Kidney (tissue), 14 donors: ENCODE data around the gene KHSRP. TPM values are rescaled to one million over a fixed set of nuclear protein-coding genes. Genes with fewer than 3 reads are reported as not detected.
A peak's percentile ranks its signal among the peaks of the same experiment; 100 is the strongest.

Source experiments
- DNase-seq, 5 donors: peaks; one replicate each; pipeline ENCODE4 v3.0.0-alpha.2; 2013 to 2020
- FAIRE-seq: peaks from 2 replicates; lab custom pipeline; 2012; peaks lifted over from hg19 to GRCh38; lab: Jason Lieb, UNC
- H3K27ac ChIP-seq, 2 donors: one replicate each; pipeline ENCODE4 v1.7.0; 2013; ENCODE audit warnings: low read depth in 2 of 2, low read length in 2 of 2, inconsistent platforms in 1 of 2
- H3K27me3 ChIP-seq: one replicate; pipeline ENCODE4 v1.7.1; 2013; ENCODE audit warnings: low read length, inconsistent platforms; ENCODE audit not compliant: control insufficient read depth, insufficient read depth
- H3K36me3 ChIP-seq, 3 donors: one replicate each; pipeline versions ENCODE4 v1.7.0 to v1.7.1; 2013; ENCODE audit warnings: low read length in 3 of 3, control low read depth in 1 of 3, inconsistent platforms in 1 of 3; ENCODE audit not compliant: insufficient read depth in 3 of 3, control insufficient read depth in 2 of 3
- H3K4me1 ChIP-seq, 3 donors: one replicate each; pipeline versions ENCODE4 v1.7.0 to v1.7.1; 2013; ENCODE audit warnings: low read length in 3 of 3, inconsistent platforms in 1 of 3, low read depth in 1 of 3; ENCODE audit not compliant: control insufficient read depth in 2 of 3, insufficient read depth in 2 of 3
- H3K4me3 ChIP-seq, 3 donors: one replicate each; pipeline versions ENCODE4 v1.7.0 to v1.8.1; 2013; ENCODE audit warnings: low read length in 3 of 3, control low read depth in 1 of 3, inconsistent platforms in 1 of 3
- H3K9ac ChIP-seq, 3 donors: one replicate each; pipeline versions ENCODE4 v1.7.0 to v1.7.1; 2013; ENCODE audit warnings: low read length in 3 of 3, control low read depth in 1 of 3, inconsistent platforms in 1 of 3
- H3K9me3 ChIP-seq, 3 donors: one replicate each; pipeline versions ENCODE4 v1.7.0 to v1.7.1; 2013; ENCODE audit warnings: low read length in 3 of 3, control low read depth in 1 of 3, inconsistent platforms in 1 of 3; ENCODE audit not compliant: control insufficient read depth in 2 of 3, insufficient read depth in 1 of 3
- CTCF ChIP-seq: IDR thresholded peaks from 3 replicates; pipeline ENCODE4 v1.5.1; 2012; ENCODE audit warnings: mild to moderate bottlenecking, moderate library complexity, borderline replicate concordance; ENCODE audit not compliant: insufficient read depth; ENCODE audit errors: extremely low read depth
- intact Hi-C: fragments of 100-400 bp; cut with DNase I; formaldehyde crosslinking; loops from one replicate; pipeline ENCODE4 v1.11.1; 2022
- polyA plus RNA-seq: library from polyadenylated mRNA; stranded (reverse); fragments of 350-450 nt; fragmentation: Illumina TruSeq; extraction: RNeasy Lipid Tissue Mini Kit (QIAGEN cat#74804); gene quantifications from one replicate; pipeline ENCODE4 v1.2.3, GENCODE V29; 2014; ENCODE audit warnings: low read depth, low replicate concordance; ENCODE audit not compliant: insufficient read depth
- total RNA-seq: library from RNA; stranded (reverse); fragmentation: NEBNext Ultra II Directional; extraction: Animal tissue kit (Norgen Biotek cat#: 25700); gene quantifications from one replicate; pipeline ENCODE4 v1.2.1, GENCODE V29; 2021
- donor health status: control.
- donor health status: control.
- donor health status: control.
- donor health status: control.
- donor health status: control.
- donor health status: DM: yes; HTN: yes; CAD: no.
- donor health status: Normal renal cell carcinoma (clear cell type).

KHSRP gene
- total and polyA plus RNA-seq, 2 donors from 2014 or later = 52.9 to 175 TPM

- intact Hi-C loops = no loop called here
- FAIRE-seq = no peak
- H3K9me3 ChIP-seq = no peaks in the 10 kb centered on the region
- peaks cover 3 to 24% (median 10%) of the 10 kb centered on the region in 3 donors for H3K36me3 ChIP-seq
- H3K4me1 ChIP-seq = peaks cover 0 to 16% (median 14%) of the 10 kb centered on the region in 3 donors
- no peak for DNase-seq
- no peak for TF ChIP-seq CTCF
- H3K9ac ChIP-seq = peak overlapping the region; percentile 80 to 96 (median 82)
- H3K4me3 ChIP-seq = peak overlapping the region; percentile 90 to 97 (median 95)
- H3K27me3 ChIP-seq = no peaks in the 10 kb centered on the region
- peak overlapping the region; percentile 96 to 97 for H3K27ac ChIP-seq
Observed at GRCh38 chr19:6392221-6393073, 32.2 kb downstream of the KHSRP start.

GRCh38 chr19:6387372-6387771, 37.2 kb downstream of the KHSRP start:
- Histone ChIP-seq H3K36me3 (peaks cover 3 to 45% (median 17%) of the 10 kb centered on the region in 3 donors), H3K9ac (no peak overlapping the region), H3K27me3 (no peaks in the 10 kb centered on the region), H3K9me3 (no peaks in the 10 kb centered on the region), H3K27ac (no peak overlapping the region), H3K4me3 (no peak overlapping the region), H3K4me1 (peaks cover 0 to 9% (median 6%) of the 10 kb centered on the region in 3 donors)
- DNase-seq (no peak), FAIRE-seq (no peak)
- intact Hi-C loops = no loop called here
- no peak for TF ChIP-seq CTCF

GRCh38 chr19:6384381-6384780, 40.2 kb downstream of the KHSRP start:
- no peak for TF ChIP-seq CTCF
- Histone ChIP-seq H3K36me3 (peaks cover 13 to 57% (median 23%) of the 10 kb centered on the region in 3 donors), H3K9me3 (no peaks in the 10 kb centered on the region), H3K4me1 (no peaks in the 10 kb centered on the region), H3K9ac (no peak overlapping the region), H3K4me3 (no peak overlapping the region), H3K27me3 (no peaks in the 10 kb centered on the region), H3K27ac (no peak overlapping the region)
- FAIRE-seq = no peak
- DNase-seq = no peak
- intact Hi-C loops = no loop called here
